OCI-LY3 (cell line): Measurements from ENCODE around the gene ARID5B.

Experiments used
- EZH2phosphoT487 ChIP-seq: fragments of 200-600 bp; shearing (Covaris generic); IDR thresholded peaks from 2 replicates; pipeline ENCODE4 v1.6.1; 2018; ENCODE audit warnings: antibody characterized with exemption, mixed run types, low read depth
- TF ChIP-seq, protein P1 (sequence below): fragments of 200-600, 300-600 bp; sonication (generic); IDR thresholded peaks from 2 replicates; pipeline ENCODE4 v1.5.1; 2014; ENCODE audit warnings: antibody characterized with exemption, low read length, low read depth

- TF ChIP-seq, protein P1, sequence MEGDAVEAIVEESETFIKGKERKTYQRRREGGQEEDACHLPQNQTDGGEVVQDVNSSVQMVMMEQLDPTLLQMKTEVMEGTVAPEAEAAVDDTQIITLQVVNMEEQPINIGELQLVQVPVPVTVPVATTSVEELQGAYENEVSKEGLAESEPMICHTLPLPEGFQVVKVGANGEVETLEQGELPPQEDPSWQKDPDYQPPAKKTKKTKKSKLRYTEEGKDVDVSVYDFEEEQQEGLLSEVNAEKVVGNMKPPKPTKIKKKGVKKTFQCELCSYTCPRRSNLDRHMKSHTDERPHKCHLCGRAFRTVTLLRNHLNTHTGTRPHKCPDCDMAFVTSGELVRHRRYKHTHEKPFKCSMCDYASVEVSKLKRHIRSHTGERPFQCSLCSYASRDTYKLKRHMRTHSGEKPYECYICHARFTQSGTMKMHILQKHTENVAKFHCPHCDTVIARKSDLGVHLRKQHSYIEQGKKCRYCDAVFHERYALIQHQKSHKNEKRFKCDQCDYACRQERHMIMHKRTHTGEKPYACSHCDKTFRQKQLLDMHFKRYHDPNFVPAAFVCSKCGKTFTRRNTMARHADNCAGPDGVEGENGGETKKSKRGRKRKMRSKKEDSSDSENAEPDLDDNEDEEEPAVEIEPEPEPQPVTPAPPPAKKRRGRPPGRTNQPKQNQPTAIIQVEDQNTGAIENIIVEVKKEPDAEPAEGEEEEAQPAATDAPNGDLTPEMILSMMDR: no peak
- no peak for TF ChIP-seq EZH2phosphoT487
Observed at GRCh38 chr10:61899069-61899531, 2.4 kb upstream of the ARID5B start.
